IPS DF 6.9 (cell line): ENCODE results near the gene ACOT9.
"Not testable (repeated sequence)": the region's sequence is repeated elsewhere in the genome, so short reads cannot be mapped to it uniquely, and the experiment has no call there.

ENCODE experiments used
- DNase-seq: peaks from one replicate; pipeline ENCODE4 v3.0.0-alpha.2; 2013; ENCODE audit warnings: low read depth, low spot score
- H3K27ac ChIP-seq: one replicate; pipeline ENCODE4 v1.5.1; 2013; ENCODE audit warnings: low read length, control low read depth
- H3K27me3 ChIP-seq: 2 replicates; pipeline ENCODE4 v1.6.1; 2013; ENCODE audit warnings: mild to moderate bottlenecking, low read length; ENCODE audit not compliant: control insufficient read depth, insufficient read depth
- H3K36me3 ChIP-seq: 2 replicates; pipeline ENCODE4 v1.6.1; 2013; ENCODE audit warnings: low read length; ENCODE audit not compliant: control insufficient read depth, insufficient read depth
- H3K4me1 ChIP-seq: 2 replicates; pipeline ENCODE4 v1.6.1; 2013; ENCODE audit warnings: low read length; ENCODE audit not compliant: control insufficient read depth, insufficient read depth
- H3K4me3 ChIP-seq: 2 replicates; pipeline ENCODE4 v1.5.1; 2013; ENCODE audit warnings: mild to moderate bottlenecking, low read length
- H3K9me3 ChIP-seq: 2 replicates; pipeline ENCODE4 v1.6.1; 2013; ENCODE audit warnings: low read length, inconsistent platforms; ENCODE audit not compliant: control insufficient read depth, insufficient read depth
- WGBS: extraction: QIAGEN DNeasy Blood & Tissue Kit; methylation state at CpG from one replicate; pipeline ENCODE4 v1.1.7; 2013; ENCODE audit warnings: mixed read lengths, missing lambda C conversion rate; ENCODE audit not compliant: insufficient read length, insufficient coverage; 5-methylcytosine and 5-hydroxymethylcytosine counted together

The ACOT9 gene

DNA sequence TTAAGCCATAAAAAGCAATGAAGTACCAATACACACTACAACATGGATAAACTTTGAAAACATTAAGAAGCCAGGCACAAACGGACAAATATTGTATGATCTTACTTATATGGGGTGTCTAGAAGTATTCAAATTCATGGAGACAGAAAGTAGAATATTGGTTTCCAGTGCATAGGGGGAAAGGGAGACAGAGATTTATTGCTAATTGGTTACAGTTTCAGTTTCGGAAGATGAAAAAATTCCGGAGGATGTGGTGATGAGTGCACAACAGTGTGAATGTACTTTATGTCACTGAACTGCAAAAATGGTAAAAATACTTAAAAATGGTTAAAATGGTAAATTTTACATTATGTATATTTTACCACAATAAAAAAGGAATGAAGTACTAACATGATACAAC is 80.9 kb downstream of the ACOT9 start:
- DNase-seq, result no peak
- Histone ChIP-seq H3K27ac (no peak overlapping the region), H3K27me3 (no peaks in the 10 kb centered on the region), H3K4me1 (peaks cover 4% of the 10 kb centered on the region; the same call in 1 of the 2 replicates), H3K9me3 (no peaks in the 10 kb centered on the region), H3K36me3 (no peaks in the 10 kb centered on the region), H3K4me3 (no peak overlapping the region)
- WGBS, result no CpG with 5 or more reads among the region's 3 CpGs

DNA sequence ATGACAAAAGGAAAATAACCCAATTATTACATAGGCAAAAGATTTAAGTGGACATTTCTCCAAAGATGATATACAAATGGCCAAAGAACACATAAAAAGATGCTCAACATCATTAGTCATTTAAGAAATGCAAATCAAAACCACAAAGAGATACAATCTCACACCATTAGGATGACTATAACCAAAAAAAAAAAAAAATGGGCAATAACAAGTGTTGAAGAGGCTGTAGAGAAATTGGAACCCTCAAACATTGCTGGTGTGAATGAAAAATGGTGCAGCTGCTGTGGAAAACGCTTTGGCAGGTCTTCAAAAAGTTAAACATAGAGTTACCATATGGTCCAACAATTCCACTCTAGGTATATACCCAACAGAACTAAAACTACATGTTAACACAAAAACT is 81.4 kb downstream of the ACOT9 start:
- no peak overlapping the region for H3K4me3 ChIP-seq
- H3K36me3 ChIP-seq, result no peaks in the 10 kb centered on the region
- no CpG with 5 or more reads among the region's 1 CpG for WGBS
- no peak for DNase-seq
- peaks cover 4% of the 10 kb centered on the region; the same call in 1 of the 2 replicates for H3K4me1 ChIP-seq
- H3K9me3 ChIP-seq, result no peaks in the 10 kb centered on the region
- no peak overlapping the region for H3K27ac ChIP-seq
- no peaks in the 10 kb centered on the region for H3K27me3 ChIP-seq

DNA sequence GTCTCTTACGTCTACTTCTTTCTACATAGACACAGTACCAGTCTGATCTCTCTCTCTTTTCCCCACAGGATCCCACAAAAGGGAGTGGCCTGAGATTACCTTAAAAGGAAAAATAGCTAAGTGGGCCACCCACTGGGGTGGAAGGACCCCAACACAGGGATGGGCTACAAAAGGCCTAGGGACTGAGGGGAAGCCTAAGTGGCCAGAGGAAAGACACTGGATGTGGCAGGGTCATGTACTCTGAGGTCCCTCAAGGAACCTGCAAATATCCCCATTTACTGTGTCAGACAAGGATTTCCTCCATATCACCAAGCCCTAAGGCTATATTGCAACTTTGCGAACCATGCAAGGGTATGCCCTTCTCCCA is 82.3 kb downstream of the ACOT9 start:
- peaks cover 2% of the 10 kb centered on the region; the same call in 1 of the 2 replicates for H3K4me1 ChIP-seq
- no CpG with 5 or more reads among the region's 2 CpGs for WGBS
- DNase-seq, result no peak
- no peak overlapping the region for H3K27ac ChIP-seq
- no peaks in the 10 kb centered on the region for H3K9me3 ChIP-seq
- no peaks in the 10 kb centered on the region for H3K36me3 ChIP-seq
- H3K27me3 ChIP-seq, result no peaks in the 10 kb centered on the region
- H3K4me3 ChIP-seq, result no peak overlapping the region

DNA sequence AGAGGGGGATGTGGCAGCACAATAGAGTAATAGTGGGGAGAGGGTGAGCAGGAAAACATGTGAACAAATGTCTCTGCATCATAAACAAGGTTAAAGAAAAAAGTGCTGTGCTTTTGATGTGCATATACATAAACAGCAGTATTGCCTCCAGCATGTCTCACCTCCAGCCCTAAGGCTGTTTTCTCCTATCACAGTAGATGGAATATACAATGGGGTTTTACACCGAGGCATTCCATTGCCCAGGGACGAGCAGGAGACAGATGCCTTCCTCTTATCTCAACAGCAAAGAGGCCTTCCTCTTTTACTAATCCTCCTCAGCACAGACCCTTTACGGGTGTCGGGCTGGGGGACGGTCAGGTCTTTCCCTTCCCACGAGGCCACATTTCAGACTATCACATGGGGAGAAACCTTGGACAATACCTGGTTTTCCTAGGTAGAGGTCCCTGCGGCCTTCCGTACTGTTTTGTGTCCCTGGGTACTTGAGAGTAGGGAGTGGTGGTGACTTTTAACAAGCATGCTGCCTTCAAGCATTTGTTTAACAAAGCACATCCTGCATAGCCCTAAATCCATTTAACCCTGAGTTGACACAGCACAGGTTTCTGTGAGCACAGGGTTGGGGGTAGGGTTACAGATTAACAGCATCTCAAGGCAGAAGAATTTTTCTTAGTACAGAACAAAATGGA is 82.9 kb downstream of the ACOT9 start:
- not testable (repeated sequence) for H3K36me3 ChIP-seq, H3K9me3 ChIP-seq, DNase-seq, H3K4me3 ChIP-seq, H3K4me1 ChIP-seq, H3K27me3 ChIP-seq, H3K27ac ChIP-seq
- no CpG with 5 or more reads among the region's 8 CpGs for WGBS

DNA sequence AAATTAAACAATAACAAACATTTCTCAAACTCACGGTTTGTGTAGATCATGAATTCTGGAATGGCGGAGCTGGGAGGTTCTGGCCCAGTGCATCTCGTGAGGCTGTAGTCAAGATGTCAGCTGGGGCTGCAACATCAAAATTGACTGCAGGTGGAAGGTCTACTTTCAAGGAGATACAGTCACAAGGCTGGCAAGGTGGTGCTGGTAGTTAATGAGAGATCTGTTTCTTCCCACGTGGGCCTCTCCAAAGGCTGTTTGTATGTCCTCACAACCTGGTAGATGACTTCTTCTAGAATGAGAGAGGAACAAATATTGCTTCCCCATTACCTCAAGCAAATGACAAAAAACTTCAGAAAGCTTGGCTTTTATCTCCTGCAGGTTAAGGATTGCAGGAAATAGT is 83.7 kb downstream of the ACOT9 start:
- Histone ChIP-seq H3K9me3 (no peaks in the 10 kb centered on the region), H3K4me1 (peaks cover 2% of the 10 kb centered on the region; the same call in 1 of the 2 replicates), H3K36me3 (no peaks in the 10 kb centered on the region), H3K27me3 (no peaks in the 10 kb centered on the region), H3K4me3 (no peak overlapping the region), H3K27ac (no peak overlapping the region)
- DNase-seq, result no peak
- no CpG with 5 or more reads among the region's 4 CpGs for WGBS

DNA sequence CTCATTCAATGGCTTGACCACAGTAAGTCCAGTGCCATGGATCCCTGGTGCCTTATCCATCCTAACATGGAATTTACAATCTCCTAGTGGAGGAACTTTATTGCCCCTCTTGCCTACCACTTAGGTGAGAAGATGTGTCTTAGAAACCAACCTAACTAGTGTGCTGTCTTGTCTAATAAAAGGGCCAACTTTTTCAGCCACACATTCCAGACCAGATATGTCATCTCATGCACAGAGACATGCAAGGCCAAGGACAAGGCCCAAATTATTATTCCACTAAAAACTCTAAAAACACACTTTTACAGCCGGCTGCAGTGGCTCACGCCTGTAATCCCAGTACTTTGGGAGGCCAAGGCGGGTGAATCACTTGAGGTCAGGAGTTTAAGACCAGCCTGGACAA is 86.4 kb downstream of the ACOT9 start:
- H3K27me3 ChIP-seq, result no peaks in the 10 kb centered on the region
- no peaks in the 10 kb centered on the region for H3K9me3 ChIP-seq
- H3K4me3 ChIP-seq, result no peak overlapping the region
- peaks cover 2% of the 10 kb centered on the region; the same call in 1 of the 2 replicates for H3K4me1 ChIP-seq
- H3K27ac ChIP-seq, result no peak overlapping the region
- H3K36me3 ChIP-seq, result no peaks in the 10 kb centered on the region
- no peak for DNase-seq
- WGBS, result no CpG with 5 or more reads among the region's 3 CpGs

DNA sequence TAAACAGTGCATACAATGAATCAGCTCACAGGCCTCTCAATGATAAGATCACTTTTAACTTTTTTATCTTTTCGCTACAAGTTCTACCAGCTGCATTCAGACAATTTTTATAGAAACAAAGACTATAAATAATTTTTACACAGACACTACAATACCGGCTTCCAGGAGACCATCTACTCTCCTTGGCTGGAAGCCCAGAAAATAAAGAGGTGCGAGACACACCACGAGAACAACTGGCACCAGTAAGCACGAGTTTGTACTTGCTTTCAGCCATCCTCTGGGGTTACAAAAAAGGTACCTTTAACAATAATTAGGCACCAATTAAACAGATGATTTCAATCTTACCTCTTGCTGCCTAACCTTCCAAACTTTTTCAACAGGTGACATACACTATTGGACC is 87.0 kb downstream of the ACOT9 start:
- no CpG with 5 or more reads among the region's 5 CpGs for WGBS
- H3K27ac ChIP-seq, result no peak overlapping the region
- no peaks in the 10 kb centered on the region for H3K27me3 ChIP-seq
- DNase-seq, result no peak
- H3K36me3 ChIP-seq, result no peaks in the 10 kb centered on the region
- H3K4me1 ChIP-seq, result peaks cover 2% of the 10 kb centered on the region; the same call in 1 of the 2 replicates
- no peak overlapping the region for H3K4me3 ChIP-seq
- no peaks in the 10 kb centered on the region for H3K9me3 ChIP-seq
